HG03432 (cell line): ENCODE measurements around the gene TMEM219.

Source experiments
- ATAC-seq: cut with Tn5 transposase; IDR thresholded peaks from one replicate; pipeline ENCODE4 v1.9.1; 2021; ENCODE audit warnings: mild to moderate bottlenecking, moderate library complexity; ENCODE audit not compliant: unreplicated experiment

TMEM219 gene

GRCh38 chr16:29994600-29995323, 32.9 kb downstream of the TMEM219 start:
- peak; percentile 31 for ATAC-seq

- peak; percentile 58 for ATAC-seq
Observed at GRCh38 chr16:29995324-29995910, 33.5 kb downstream of the TMEM219 start, which contains the start of gene HIRIP3. Gene HIRIP3, minus strand, starts transcription at chr16:29995617. Its CDS starts 12 bp downstream, at chr16:29995605.

- ATAC-seq = peak; percentile 90
Observed at GRCh38 chr16:29995911-29996765, 34.3 kb downstream of the TMEM219 start, which contains the start of gene INO80E. Gene INO80E, plus strand, starts transcription at chr16:29996241. Its CDS starts 70 bp downstream, at chr16:29996311.

- ATAC-seq = no peak
Observed at GRCh38 chr16:29996766-29997250, 34.9 kb downstream of the TMEM219 start.

- ATAC-seq = no peak
Observed at GRCh38 chr16:29999605-30000004, 37.7 kb downstream of the TMEM219 start.

- no peak for ATAC-seq
Observed at GRCh38 chr16:30000735-30001631, 39.1 kb downstream of the TMEM219 start.

GRCh38 chr16:30002614-30003346, 40.9 kb downstream of the TMEM219 start:
- no peak for ATAC-seq

GRCh38 chr16:30003670-30004423, 42.0 kb downstream of the TMEM219 start:
- ATAC-seq = no peak

GRCh38 chr16:30004424-30004776, 42.5 kb downstream of the TMEM219 start:
- ATAC-seq = no peak

- ATAC-seq = no peak
Observed at GRCh38 chr16:30004811-30005242, 42.9 kb downstream of the TMEM219 start.

- ATAC-seq = no peak
Observed at GRCh38 chr16:30005341-30006094, 43.6 kb downstream of the TMEM219 start.

GRCh38 chr16:30006095-30006473, 44.2 kb downstream of the TMEM219 start:
- no peak for ATAC-seq

- ATAC-seq = no peak
Observed at GRCh38 chr16:30006659-30007377, 44.9 kb downstream of the TMEM219 start.

- ATAC-seq = no peak
Observed at GRCh38 chr16:30007378-30007895, 45.6 kb downstream of the TMEM219 start.

- no peak for ATAC-seq
Observed at GRCh38 chr16:30009085-30009862, 47.4 kb downstream of the TMEM219 start.

- ATAC-seq = no peak
Observed at GRCh38 chr16:30009990-30010843, 48.3 kb downstream of the TMEM219 start.
